HepG2 (cell line): Measurements from ENCODE around the gene FGF14. TPM values are rescaled to one million over a fixed set of nuclear protein-coding genes. Genes with fewer than 3 reads are reported as not detected.

ENCODE experiments used
- ATAC-seq: fragments of 200-7000 bp; cut with Tn5 transposase; 3 replicates; pipeline ENCODE4 v1.9.1; 2020; ENCODE audit warnings: mild to moderate bottlenecking, moderate library complexity
- BruUV-seq: library from RNA; stranded (reverse); fragments of 400-500 nt; replicated peaks from 2 replicates; lab custom pipeline; 2021; lab: Mats Ljungman, UMichigan
- CTCF ChIA-PET: fragments of 300-600 bp; formaldehyde crosslinking; extraction: SDS; loops from one replicate; lab custom pipeline; 2021; ENCODE audit warnings: low total read pairs, inconsistent platforms, low intra/inter-chr PET ratio; lab: Yijun Ruan, JAX
- POLR2A ChIA-PET: fragments of 350-600 bp; sonication (Branson Sonifier 250); formaldehyde crosslinking; loops from one replicate; lab custom pipeline; 2020; ENCODE audit warnings: antibody characterized with exemption, inconsistent platforms; lab: Yijun Ruan, JAX
- DNase-seq: peaks from one replicate; pipeline ENCODE4 v3.0.0-alpha.2; 2015; ENCODE audit warnings: low spot score
- FAIRE-seq: peaks from 3 replicates; lab custom pipeline; 2011; peaks lifted over from hg19 to GRCh38; lab: Jason Lieb, UNC
- H2AFZ ChIP-seq: one replicate; pipeline ENCODE4 v1.6.1; 2011; ENCODE audit warnings: low read length, inconsistent platforms
- H3K27ac ChIP-seq: fragments of 300-600 bp; 3 replicates; pipeline ENCODE4 v1.8.0; 2011; ENCODE audit warnings: mixed run types, mild to moderate bottlenecking, mixed read lengths, low read length, inconsistent platforms; ENCODE audit not compliant: insufficient read depth; ENCODE audit errors: extremely low read length
- H3K27me3 ChIP-seq, 2 experiments: fragments of 200-600 bp in 1 of 2; 2 replicates in 1 of 2; 3 replicates in 1 of 2; pipeline versions ENCODE4 v1.6.0 to v1.8.0; 2011; ENCODE audit warnings: low read length in 2 of 2, mild to moderate bottlenecking in 2 of 2, moderate library complexity in 2 of 2, inconsistent platforms in 1 of 2; ENCODE audit not compliant: insufficient read depth in 2 of 2, control insufficient read depth in 1 of 2
- H3K36me3 ChIP-seq, 2 experiments: fragments of 200-600 bp in 1 of 2; replicated peaks in 1 of 2; 2 replicates in 1 of 2; 3 replicates in 1 of 2; pipeline versions ENCODE4 v1.5.1 to v1.8.0; 2011; ENCODE audit warnings: low read length in 2 of 2, inconsistent platforms in 1 of 2; ENCODE audit not compliant: insufficient read depth in 2 of 2, control insufficient read depth in 1 of 2
- H3K4me1 ChIP-seq: 2 replicates; pipeline ENCODE4 v1.5.1; 2012; ENCODE audit warnings: low read length, inconsistent platforms; ENCODE audit not compliant: insufficient read depth
- H3K4me2 ChIP-seq: 2 replicates; pipeline ENCODE4 v1.6.0; 2011; ENCODE audit warnings: low read depth, low read length, inconsistent platforms
- H3K4me3 ChIP-seq, 3 experiments: fragments of 200-600 bp in 1 of 3; sonication (generic), shearing (Covaris generic) in 1 of 3; replicated peaks in 1 of 3; 2 replicates each; pipeline ENCODE4 v1.5.1; 2011 to 2016; ENCODE audit warnings: low read length in 3 of 3, inconsistent platforms in 2 of 3, low read depth in 2 of 3, mild to moderate bottlenecking in 2 of 3, control low read depth in 1 of 3, mixed read lengths in 1 of 3; ENCODE audit not compliant: insufficient read depth in 1 of 3
- H3K79me2 ChIP-seq: one replicate; pipeline ENCODE4 v1.6.1; 2011; ENCODE audit warnings: low read length, inconsistent platforms; ENCODE audit not compliant: insufficient read depth
- H3K9ac ChIP-seq: 2 replicates; pipeline ENCODE4 v1.6.0; 2011; ENCODE audit warnings: mild to moderate bottlenecking, low read depth, low read length, inconsistent platforms; ENCODE audit not compliant: insufficient read depth
- H3K9me3 ChIP-seq: 2 replicates; pipeline ENCODE4 v1.5.1; 2012; ENCODE audit warnings: mild to moderate bottlenecking, low read length
- H4K20me1 ChIP-seq: 2 replicates; pipeline ENCODE4 v1.6.0; 2011; ENCODE audit warnings: inconsistent platforms, mild to moderate bottlenecking, low read length, moderate library complexity; ENCODE audit not compliant: insufficient read depth
- CEBPB ChIP-seq: IDR thresholded peaks from 2 replicates; pipeline ENCODE4 v1.6.1; 2011; ENCODE audit warnings: low read depth, low read length, improper control_type of control experiment, borderline replicate concordance
- DPF2 ChIP-seq: sonication (generic); formaldehyde crosslinking; IDR thresholded peaks from 2 replicates; pipeline ENCODE4 v1.4.0; 2020; ENCODE audit warnings: mild to moderate bottlenecking, low read depth, missing genetic modification reagents, borderline replicate concordance
- FOSL2 ChIP-seq: sonication (generic); formaldehyde crosslinking; IDR thresholded peaks from 2 replicates; pipeline ENCODE4 v1.4.0; 2020; ENCODE audit warnings: missing genetic modification reagents
- KAT8 ChIP-seq: IDR thresholded peaks from 2 replicates; pipeline ENCODE4 v1.6.1; 2016; ENCODE audit warnings: missing genetic modification reagents, missing compliant biosample characterization
- MAFF ChIP-seq: IDR thresholded peaks from 2 replicates; pipeline ENCODE4 v1.6.1; 2011; ENCODE audit warnings: low read depth, low read length, improper control_type of control experiment
- ZNF44 ChIP-seq: sonication (generic); formaldehyde crosslinking; IDR thresholded peaks from 2 replicates; pipeline ENCODE4 v1.5.1; 2020; ENCODE audit warnings: mild to moderate bottlenecking, missing genetic modification reagents
- ZNF652 ChIP-seq: IDR thresholded peaks from 2 replicates; pipeline ENCODE4 v1.6.1; 2016; ENCODE audit warnings: low read depth, borderline replicate concordance
- WGBS: methylation state at CpG from one replicate; pipeline ENCODE4 v1.1.6; 2017; ENCODE audit warnings: low lambda C conversion rate; 5-methylcytosine and 5-hydroxymethylcytosine counted together
- in situ Hi-C: cut with HindIII; loops from 2 replicates; pipeline ENCODE4 v1.10.0; 2017; ENCODE audit warnings: low pct_unique_long_range_greater_than_20kb; ENCODE audit not compliant: extremely low pct_ligation_motif_present
- intact Hi-C: fragments of 100-400 bp; cut with micrococcal nuclease; formaldehyde crosslinking; loops from one replicate; pipeline ENCODE4 v1.10.0; 2022; ENCODE audit not compliant: unreplicated experiment
- polyA plus RNA-seq, 8 experiments: library from polyadenylated mRNA; depleted of rRNA in 3 of 8; stranded (reverse) in 7 of 8; unstranded in 1 of 8; fragments of >200 nt; fragmentation: Illumina TruSeq in 4 of 8; extraction: Trizol in 4 of 8; gene quantifications; 2 replicates each; pipeline versions ENCODE4 v1.2.1 to v1.2.3, GENCODE V29; 2011 to 2016; ENCODE audit warnings: low read depth in 4 of 8, missing spikeins in 1 of 8, mixed read lengths in 1 of 8; ENCODE audit not compliant: insufficient read depth in 1 of 8
- total RNA-seq, 5 experiments: library from RNA; depleted of rRNA; stranded (reverse); fragments of >200 nt; fragmentation: Illumina TruSeq; extraction: Trizol; gene quantifications; 2 replicates each; pipeline ENCODE4 v1.2.3, GENCODE V29; 2016; ENCODE audit warnings: low read depth in 1 of 5
- TF ChIP-seq, protein P1 (sequence below): sonication (generic); formaldehyde crosslinking; IDR thresholded peaks from 2 replicates; pipeline ENCODE4 v1.8.1; 2023; ENCODE audit warnings: mild to moderate bottlenecking, inconsistent platforms, moderate library complexity, missing genetic modification reagents, borderline replicate concordance
- TF ChIP-seq, protein P2 (sequence below): sonication (generic); formaldehyde crosslinking; IDR thresholded peaks from 2 replicates; pipeline ENCODE4 v1.4.0; 2020; ENCODE audit warnings: missing genetic modification reagents
- TF ChIP-seq, protein P3 (sequence below): sonication (generic); formaldehyde crosslinking; IDR thresholded peaks from 2 replicates; pipeline ENCODE4 v1.9.0; 2021; ENCODE audit warnings: missing genetic modification reagents, mild to moderate bottlenecking, borderline replicate concordance

The FGF14 gene
- total and polyA plus RNA-seq, 2 of the 13 experiments (the other 11 are each of a cell fraction or from before 2014, with no cell fraction given): not detected

DNA sequence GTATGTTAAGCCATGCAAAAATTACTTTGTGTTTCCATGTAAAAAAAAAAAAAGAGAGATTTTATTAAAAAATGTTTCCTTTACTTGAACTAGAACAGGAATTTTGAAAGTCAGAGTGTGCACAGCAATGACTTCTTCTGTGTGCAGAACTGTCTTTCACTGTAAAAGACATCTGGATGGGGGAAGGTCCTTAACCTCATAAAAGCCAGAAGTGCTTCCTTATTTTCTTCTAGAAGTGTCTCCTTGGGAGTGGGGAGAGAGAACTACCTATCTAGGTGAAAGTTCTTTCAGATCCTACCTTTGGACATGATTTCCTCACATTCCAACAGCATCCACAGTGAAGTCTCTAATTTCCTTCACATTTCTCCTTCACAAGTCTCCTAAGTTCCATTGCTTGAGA, 360.3 kb downstream of the FGF14 start:
- Histone ChIP-seq H3K27me3 (no peaks in the 10 kb centered on the region), H3K9ac (no peak overlapping the region), H3K4me2 (no peak overlapping the region), H2AFZ (no peak overlapping the region), H3K4me1 (no peaks in the 10 kb centered on the region), H3K79me2 (no peaks in the 10 kb centered on the region), H3K4me3 (no peak overlapping the region), H4K20me1 (no peaks in the 10 kb centered on the region), H3K27ac (no peak overlapping the region), H3K36me3 (no peaks in the 10 kb centered on the region), H3K9me3 (no peaks in the 10 kb centered on the region)
- in situ Hi-C loops (no loop called here), intact Hi-C loops (no loop called here)
- no peak for FAIRE-seq
- ChIA-PET CTCF (no interaction called here), POLR2A (no interaction called here)
- BruUV-seq: no TSS peak
- no peak for TF ChIP-seq MAFF
- TF ChIP-seq FOSL2 (CRISPR knock-in tag): no peak
- DNase-seq: no peak
- ATAC-seq: no peak

DNA sequence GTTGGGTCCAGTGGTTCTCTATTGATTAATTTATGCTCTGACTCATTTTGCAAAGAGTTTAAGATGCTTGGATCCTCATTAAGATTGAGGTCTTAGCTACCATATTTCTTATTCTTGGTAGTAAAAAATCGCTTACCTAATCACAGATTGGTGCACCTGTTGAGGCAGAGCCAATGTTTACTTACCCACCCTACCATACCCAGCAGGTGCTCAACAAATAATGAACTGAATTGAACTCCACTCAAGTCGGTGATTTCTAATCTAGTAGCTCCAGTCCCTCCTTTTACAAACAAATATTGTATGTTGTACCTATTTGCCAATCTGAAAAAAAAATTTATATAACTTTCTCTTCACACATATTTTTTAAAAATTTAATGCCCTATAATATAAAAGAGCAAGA, 361.0 kb downstream of the FGF14 start:
- no peak for TF ChIP-seq ZNF652 (CRISPR knock-in tag)

DNA sequence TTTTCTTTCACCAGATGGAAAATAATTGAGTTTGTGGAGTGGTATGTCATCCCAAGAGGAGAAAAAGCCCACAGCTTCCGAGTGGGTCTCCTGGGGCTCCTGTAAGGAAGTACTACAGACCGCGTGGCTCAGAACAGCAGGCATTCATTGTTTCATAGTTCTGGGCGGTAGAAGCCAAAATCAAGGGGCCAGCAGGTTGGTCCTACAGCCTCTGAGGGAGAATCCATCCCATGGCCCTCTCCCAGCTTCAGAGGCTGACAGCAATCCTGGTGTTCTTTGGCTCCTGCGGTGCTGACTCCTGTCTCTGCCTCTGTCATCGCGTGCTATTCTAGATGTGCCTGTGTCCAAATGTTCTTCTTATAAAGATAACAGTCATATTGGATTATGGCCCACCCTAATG, 362.6 kb downstream of the FGF14 start:
- H2AFZ ChIP-seq: no peak overlapping the region
- no peak overlapping the region for H3K4me2 ChIP-seq
- no peaks in the 10 kb centered on the region for H3K27me3 ChIP-seq
- H3K4me3 ChIP-seq: no peak overlapping the region
- no peaks in the 10 kb centered on the region for H3K4me1 ChIP-seq
- H3K27ac ChIP-seq: no peak overlapping the region
- no peaks in the 10 kb centered on the region for H3K9me3 ChIP-seq
- CTCF ChIA-PET: no interaction called here
- intact Hi-C loops (no loop called here), in situ Hi-C loops (no loop called here)
- POLR2A ChIA-PET: no interaction called here
- no peak overlapping the region for H3K9ac ChIP-seq
- BruUV-seq: no TSS peak
- 40% methylated on average over 6 of the region's 7 CpGs for WGBS
- H4K20me1 ChIP-seq: no peaks in the 10 kb centered on the region
- H3K79me2 ChIP-seq: no peaks in the 10 kb centered on the region
- ATAC-seq (no peak), FAIRE-seq (no peak), DNase-seq (no peak)
- H3K36me3 ChIP-seq: no peaks in the 10 kb centered on the region
- TF ChIP-seq KAT8 (CRISPR knock-in tag): no peak
- no peak for TF ChIP-seq DPF2 (CRISPR knock-in tag)
- TF ChIP-seq ZNF44: no peak
- TF ChIP-seq CEBPB: no peak
- TF ChIP-seq, protein P1, sequence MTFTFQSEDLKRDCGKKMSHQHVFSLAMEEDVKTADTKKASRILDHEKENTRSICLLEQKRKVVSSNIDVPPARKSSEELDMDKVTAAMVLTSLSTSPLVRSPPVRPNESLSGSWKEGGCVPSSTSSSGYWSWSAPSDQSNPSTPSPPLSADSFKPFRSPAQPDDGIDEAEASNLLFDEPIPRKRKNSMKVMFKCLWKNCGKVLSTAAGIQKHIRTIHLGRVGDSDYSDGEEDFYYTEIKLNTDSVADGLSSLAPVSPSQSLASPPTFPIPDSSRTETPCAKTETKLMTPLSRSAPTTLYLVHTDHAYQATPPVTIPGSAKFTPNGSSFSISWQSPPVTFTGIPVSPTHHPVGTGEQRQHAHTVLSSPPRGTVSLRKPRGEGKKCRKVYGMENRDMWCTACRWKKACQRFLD (CRISPR knock-in tag): no peak
- TF ChIP-seq, protein P2, sequence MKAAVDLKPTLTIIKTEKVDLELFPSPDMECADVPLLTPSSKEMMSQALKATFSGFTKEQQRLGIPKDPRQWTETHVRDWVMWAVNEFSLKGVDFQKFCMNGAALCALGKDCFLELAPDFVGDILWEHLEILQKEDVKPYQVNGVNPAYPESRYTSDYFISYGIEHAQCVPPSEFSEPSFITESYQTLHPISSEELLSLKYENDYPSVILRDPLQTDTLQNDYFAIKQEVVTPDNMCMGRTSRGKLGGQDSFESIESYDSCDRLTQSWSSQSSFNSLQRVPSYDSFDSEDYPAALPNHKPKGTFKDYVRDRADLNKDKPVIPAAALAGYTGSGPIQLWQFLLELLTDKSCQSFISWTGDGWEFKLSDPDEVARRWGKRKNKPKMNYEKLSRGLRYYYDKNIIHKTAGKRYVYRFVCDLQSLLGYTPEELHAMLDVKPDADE (CRISPR knock-in tag): no peak
- TF ChIP-seq, protein P3, sequence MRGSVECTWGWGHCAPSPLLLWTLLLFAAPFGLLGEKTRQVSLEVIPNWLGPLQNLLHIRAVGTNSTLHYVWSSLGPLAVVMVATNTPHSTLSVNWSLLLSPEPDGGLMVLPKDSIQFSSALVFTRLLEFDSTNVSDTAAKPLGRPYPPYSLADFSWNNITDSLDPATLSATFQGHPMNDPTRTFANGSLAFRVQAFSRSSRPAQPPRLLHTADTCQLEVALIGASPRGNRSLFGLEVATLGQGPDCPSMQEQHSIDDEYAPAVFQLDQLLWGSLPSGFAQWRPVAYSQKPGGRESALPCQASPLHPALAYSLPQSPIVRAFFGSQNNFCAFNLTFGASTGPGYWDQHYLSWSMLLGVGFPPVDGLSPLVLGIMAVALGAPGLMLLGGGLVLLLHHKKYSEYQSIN: no peak

More for the DNA sequence above, 361.0 kb downstream of the FGF14 start:
- H3K79me2 ChIP-seq: no peaks in the 10 kb centered on the region
- no peak overlapping the region for H2AFZ ChIP-seq
- H3K27me3 ChIP-seq: no peaks in the 10 kb centered on the region
- BruUV-seq: no TSS peak
- no peaks in the 10 kb centered on the region for H3K9me3 ChIP-seq
- no peak for FAIRE-seq
- no peak overlapping the region for H3K4me3 ChIP-seq
- H3K36me3 ChIP-seq: no peaks in the 10 kb centered on the region
- CTCF ChIA-PET: no interaction called here
- no peaks in the 10 kb centered on the region for H3K4me1 ChIP-seq
- DNase-seq: no peak
- no peak overlapping the region for H3K9ac ChIP-seq
- intact Hi-C loops: no loop called here
- 0% methylated on average over 2 of the region's 2 CpGs for WGBS
- ATAC-seq: no peak
- no peaks in the 10 kb centered on the region for H4K20me1 ChIP-seq
- no peak overlapping the region for H3K27ac ChIP-seq
- no peak overlapping the region for H3K4me2 ChIP-seq
- POLR2A ChIA-PET: no interaction called here
- in situ Hi-C loops: no loop called here
